HepG2 (cell line): ENCODE measurements around the gene PLEKHG5. TPM values are rescaled to one million over a fixed set of nuclear protein-coding genes. Genes with fewer than 3 reads are reported as not detected.
A peak's percentile ranks its signal among the peaks of the same experiment; 100 is the strongest.

Source experiments
- GATAD2A ChIP-seq: IDR thresholded peaks from 2 replicates; pipeline ENCODE4 v1.6.1; 2016
- HOXA5 ChIP-seq: sonication (generic); formaldehyde crosslinking; IDR thresholded peaks from 2 replicates; pipeline ENCODE4 v1.4.0; 2020; ENCODE audit warnings: missing genetic modification reagents
- KDM6A ChIP-seq: IDR thresholded peaks from 2 replicates; pipeline ENCODE4 v1.6.1; 2016; ENCODE audit warnings: low read depth
- KLF12 ChIP-seq: sonication (generic); formaldehyde crosslinking; IDR thresholded peaks from 2 replicates; pipeline ENCODE4 v1.4.0; 2020; ENCODE audit warnings: missing genetic modification reagents, borderline replicate concordance
- LCORL ChIP-seq, 2 experiments: fragments of 450-650 bp in 1 of 2; sonication (generic) in 1 of 2; formaldehyde crosslinking in 1 of 2; IDR thresholded peaks; 2 replicates each; pipeline versions ENCODE4 v1.5.0 to v1.6.1; 2017 to 2020; ENCODE audit warnings: antibody characterized with exemption in 1 of 2, missing genetic modification reagents in 1 of 2
- MIER3 ChIP-seq: IDR thresholded peaks from 2 replicates; pipeline ENCODE4 v1.6.1; 2016; ENCODE audit warnings: missing compliant biosample characterization, borderline replicate concordance
- NCOA5 ChIP-seq: sonication (generic); formaldehyde crosslinking; IDR thresholded peaks from 2 replicates; pipeline ENCODE4 v1.4.0; 2020; ENCODE audit warnings: missing genetic modification reagents
- NFE2 ChIP-seq: sonication (generic); formaldehyde crosslinking; IDR thresholded peaks from 2 replicates; pipeline ENCODE4 v1.4.0; 2020; ENCODE audit warnings: missing genetic modification reagents
- NONO ChIP-seq, 2 experiments: fragments of 450-650 bp in 1 of 2; sonication (generic) in 1 of 2; formaldehyde crosslinking in 1 of 2; IDR thresholded peaks in 1 of 2; conservative IDR thresholded peaks in 1 of 2; 2 replicates each; pipeline versions ENCODE4 v1.6.1 to v1.8.0; 2017 to 2022; ENCODE audit warnings: mild to moderate bottlenecking in 1 of 2, missing genetic modification reagents in 1 of 2, moderate library complexity in 1 of 2
- RFXAP ChIP-seq: sonication (generic); formaldehyde crosslinking; IDR thresholded peaks from 2 replicates; pipeline ENCODE4 v1.4.0; 2020; ENCODE audit warnings: missing genetic modification reagents, borderline replicate concordance
- SPEN ChIP-seq: sonication (generic); formaldehyde crosslinking; IDR thresholded peaks from 2 replicates; pipeline ENCODE4 v1.5.1; 2020; ENCODE audit warnings: low read depth, mild to moderate bottlenecking, missing genetic modification reagents
- TP53 ChIP-seq: sonication (generic); formaldehyde crosslinking; conservative IDR thresholded peaks from 2 replicates; pipeline ENCODE4 v1.4.0; 2020; ENCODE audit warnings: missing genetic modification reagents
- ZNF468 ChIP-seq: sonication (generic); formaldehyde crosslinking; IDR thresholded peaks from 2 replicates; pipeline ENCODE4 v1.8.0; 2022; ENCODE audit warnings: mild to moderate bottlenecking, moderate library complexity, missing genetic modification reagents
- ZNF598 ChIP-seq: sonication (generic); formaldehyde crosslinking; IDR thresholded peaks from 2 replicates; pipeline ENCODE4 v1.5.1; 2020; ENCODE audit warnings: mild to moderate bottlenecking, missing genetic modification reagents, borderline replicate concordance
- ZNF607 ChIP-seq: sonication (generic); formaldehyde crosslinking; IDR thresholded peaks from 2 replicates; pipeline ENCODE4 v1.5.1; 2020; ENCODE audit warnings: missing genetic modification reagents, mild to moderate bottlenecking, borderline replicate concordance
- ZNF761 ChIP-seq: sonication (generic); formaldehyde crosslinking; conservative IDR thresholded peaks from 2 replicates; pipeline ENCODE4 v1.4.0; 2020; ENCODE audit warnings: mild to moderate bottlenecking, missing genetic modification reagents
- polyA plus RNA-seq, 8 experiments: library from polyadenylated mRNA; depleted of rRNA in 3 of 8; stranded (reverse) in 7 of 8; unstranded in 1 of 8; fragments of >200 nt; fragmentation: Illumina TruSeq in 4 of 8; extraction: Trizol in 4 of 8; gene quantifications; 2 replicates each; pipeline versions ENCODE4 v1.2.1 to v1.2.3, GENCODE V29; 2011 to 2016; ENCODE audit warnings: low read depth in 4 of 8, missing spikeins in 1 of 8, mixed read lengths in 1 of 8; ENCODE audit not compliant: insufficient read depth in 1 of 8
- total RNA-seq, 5 experiments: library from RNA; depleted of rRNA; stranded (reverse); fragments of >200 nt; fragmentation: Illumina TruSeq; extraction: Trizol; gene quantifications; 2 replicates each; pipeline ENCODE4 v1.2.3, GENCODE V29; 2016; ENCODE audit warnings: low read depth in 1 of 5
- TF ChIP-seq, protein P1 (sequence below): sonication (generic); formaldehyde crosslinking; IDR thresholded peaks from 2 replicates; pipeline ENCODE4 v1.9.0; 2022; ENCODE audit warnings: low read depth, missing genetic modification reagents
- TF ChIP-seq, protein P2 (sequence below): sonication (generic); formaldehyde crosslinking; IDR thresholded peaks from 2 replicates; pipeline ENCODE4 v1.8.0; 2022; ENCODE audit warnings: mild to moderate bottlenecking, missing genetic modification reagents, moderate library complexity
- TF ChIP-seq, protein P3 (sequence below): sonication (generic); formaldehyde crosslinking; IDR thresholded peaks from 2 replicates; pipeline ENCODE4 v1.4.0; 2020; ENCODE audit warnings: missing genetic modification reagents, borderline replicate concordance
- TF ChIP-seq, protein P4 (sequence below): sonication (generic); IDR thresholded peaks from 2 replicates; pipeline ENCODE4 v1.6.1; 2016; ENCODE audit warnings: low read depth, borderline replicate concordance
- TF ChIP-seq, protein P5 (sequence below): sonication (generic); formaldehyde crosslinking; IDR thresholded peaks from 2 replicates; pipeline ENCODE4 v1.4.0; 2020; ENCODE audit warnings: missing genetic modification reagents

PLEKHG5 gene
- total and polyA plus RNA-seq, 2 of the 13 experiments (the other 11 are each of a cell fraction or from before 2014, with no cell fraction given) = 1.9 to 3.5 TPM

DNA sequence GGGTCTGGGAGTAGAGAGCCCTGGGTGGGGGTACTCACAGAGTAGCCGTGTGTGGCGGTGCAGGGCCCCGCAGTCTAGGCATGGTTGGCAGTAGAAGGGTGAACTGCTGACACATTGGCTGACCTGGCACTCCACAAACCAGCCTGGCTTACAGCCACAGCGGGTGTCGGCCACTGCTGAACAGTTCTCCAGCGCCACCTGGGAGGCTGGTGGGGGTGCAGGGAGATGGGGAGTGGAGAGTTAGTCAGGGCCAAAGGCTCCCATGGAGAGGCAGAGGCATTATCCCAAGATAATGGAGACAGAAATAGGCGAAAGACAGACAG is 27.0 kb downstream of the PLEKHG5 start (continued):
- TF ChIP-seq, protein P1, sequence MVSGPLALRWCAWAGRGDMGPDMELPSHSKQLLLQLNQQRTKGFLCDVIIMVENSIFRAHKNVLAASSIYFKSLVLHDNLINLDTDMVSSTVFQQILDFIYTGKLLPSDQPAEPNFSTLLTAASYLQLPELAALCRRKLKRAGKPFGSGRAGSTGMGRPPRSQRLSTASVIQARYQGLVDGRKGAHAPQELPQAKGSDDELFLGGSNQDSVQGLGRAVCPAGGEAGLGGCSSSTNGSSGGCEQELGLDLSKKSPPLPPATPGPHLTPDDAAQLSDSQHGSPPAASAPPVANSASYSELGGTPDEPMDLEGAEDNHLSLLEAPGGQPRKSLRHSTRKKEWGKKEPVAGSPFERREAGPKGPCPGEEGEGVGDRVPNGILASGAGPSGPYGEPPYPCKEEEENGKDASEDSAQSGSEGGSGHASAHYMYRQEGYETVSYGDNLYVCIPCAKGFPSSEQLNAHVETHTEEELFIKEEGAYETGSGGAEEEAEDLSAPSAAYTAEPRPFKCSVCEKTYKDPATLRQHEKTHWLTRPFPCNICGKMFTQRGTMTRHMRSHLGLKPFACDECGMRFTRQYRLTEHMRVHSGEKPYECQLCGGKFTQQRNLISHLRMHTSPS (CRISPR knock-in tag) = peak; percentile 61
- TF ChIP-seq HOXA5 (CRISPR knock-in tag) = no peak
- TF ChIP-seq ZNF598 (CRISPR knock-in tag) = no peak
- TF ChIP-seq GATAD2A = peak; percentile 43; the same call in 1 of the 2 replicates
- no peak for TF ChIP-seq SPEN (CRISPR knock-in tag)
- no peak for TF ChIP-seq KLF12 (CRISPR knock-in tag)
- no peak for TF ChIP-seq TP53
- TF ChIP-seq ZNF607 = peak; percentile 65; the same call in 1 of the 2 replicates
- TF ChIP-seq NCOA5 (CRISPR knock-in tag) = no peak
- TF ChIP-seq NONO (IDR thresholded peaks at IDR 0.05) = no peak
- 0 out of 2 replicates have a peak, but pooled peaks have one; percentile 37 for TF ChIP-seq NONO (CRISPR knock-in tag; conservative IDR thresholded peaks at IDR 0.05)
- TF ChIP-seq RFXAP (CRISPR knock-in tag) = no peak
- no peak for TF ChIP-seq ZNF468 (CRISPR knock-in tag)
- TF ChIP-seq ZNF761 (CRISPR knock-in tag) = no peak
- TF ChIP-seq MIER3 (CRISPR knock-in tag) = peak; percentile 33; the same call in 1 of the 2 replicates
- TF ChIP-seq, protein P2, sequence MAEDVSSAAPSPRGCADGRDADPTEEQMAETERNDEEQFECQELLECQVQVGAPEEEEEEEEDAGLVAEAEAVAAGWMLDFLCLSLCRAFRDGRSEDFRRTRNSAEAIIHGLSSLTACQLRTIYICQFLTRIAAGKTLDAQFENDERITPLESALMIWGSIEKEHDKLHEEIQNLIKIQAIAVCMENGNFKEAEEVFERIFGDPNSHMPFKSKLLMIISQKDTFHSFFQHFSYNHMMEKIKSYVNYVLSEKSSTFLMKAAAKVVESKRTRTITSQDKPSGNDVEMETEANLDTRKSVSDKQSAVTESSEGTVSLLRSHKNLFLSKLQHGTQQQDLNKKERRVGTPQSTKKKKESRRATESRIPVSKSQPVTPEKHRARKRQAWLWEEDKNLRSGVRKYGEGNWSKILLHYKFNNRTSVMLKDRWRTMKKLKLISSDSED (CRISPR knock-in tag) = 0 out of 2 replicates have a peak, but pooled peaks have one; percentile 46
- TF ChIP-seq, protein P3, sequence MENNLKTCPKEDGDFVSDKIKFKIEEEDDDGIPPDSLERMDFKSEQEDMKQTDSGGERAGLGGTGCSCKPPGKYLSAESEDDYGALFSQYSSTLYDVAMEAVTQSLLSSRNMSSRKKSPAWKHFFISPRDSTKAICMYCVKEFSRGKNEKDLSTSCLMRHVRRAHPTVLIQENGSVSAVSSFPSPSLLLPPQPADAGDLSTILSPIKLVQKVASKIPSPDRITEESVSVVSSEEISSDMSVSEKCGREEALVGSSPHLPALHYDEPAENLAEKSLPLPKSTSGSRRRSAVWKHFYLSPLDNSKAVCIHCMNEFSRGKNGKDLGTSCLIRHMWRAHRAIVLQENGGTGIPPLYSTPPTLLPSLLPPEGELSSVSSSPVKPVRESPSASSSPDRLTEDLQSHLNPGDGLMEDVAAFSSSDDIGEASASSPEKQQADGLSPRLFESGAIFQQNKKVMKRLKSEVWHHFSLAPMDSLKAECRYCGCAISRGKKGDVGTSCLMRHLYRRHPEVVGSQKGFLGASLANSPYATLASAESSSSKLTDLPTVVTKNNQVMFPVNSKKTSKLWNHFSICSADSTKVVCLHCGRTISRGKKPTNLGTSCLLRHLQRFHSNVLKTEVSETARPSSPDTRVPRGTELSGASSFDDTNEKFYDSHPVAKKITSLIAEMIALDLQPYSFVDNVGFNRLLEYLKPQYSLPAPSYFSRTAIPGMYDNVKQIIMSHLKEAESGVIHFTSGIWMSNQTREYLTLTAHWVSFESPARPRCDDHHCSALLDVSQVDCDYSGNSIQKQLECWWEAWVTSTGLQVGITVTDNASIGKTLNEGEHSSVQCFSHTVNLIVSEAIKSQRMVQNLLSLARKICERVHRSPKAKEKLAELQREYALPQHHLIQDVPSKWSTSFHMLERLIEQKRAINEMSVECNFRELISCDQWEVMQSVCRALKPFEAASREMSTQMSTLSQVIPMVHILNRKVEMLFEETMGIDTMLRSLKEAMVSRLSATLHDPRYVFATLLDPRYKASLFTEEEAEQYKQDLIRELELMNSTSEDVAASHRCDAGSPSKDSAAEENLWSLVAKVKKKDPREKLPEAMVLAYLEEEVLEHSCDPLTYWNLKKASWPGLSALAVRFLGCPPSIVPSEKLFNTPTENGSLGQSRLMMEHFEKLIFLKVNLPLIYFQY = no peak
- TF ChIP-seq, protein P4, sequence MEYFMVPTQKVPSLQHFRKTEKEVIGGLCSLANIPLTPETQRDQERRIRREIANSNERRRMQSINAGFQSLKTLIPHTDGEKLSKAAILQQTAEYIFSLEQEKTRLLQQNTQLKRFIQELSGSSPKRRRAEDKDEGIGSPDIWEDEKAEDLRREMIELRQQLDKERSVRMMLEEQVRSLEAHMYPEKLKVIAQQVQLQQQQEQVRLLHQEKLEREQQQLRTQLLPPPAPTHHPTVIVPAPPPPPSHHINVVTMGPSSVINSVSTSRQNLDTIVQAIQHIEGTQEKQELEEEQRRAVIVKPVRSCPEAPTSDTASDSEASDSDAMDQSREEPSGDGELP = no peak
- TF ChIP-seq LCORL (IDR thresholded peaks at IDR 0.05) = no peak
- TF ChIP-seq LCORL (CRISPR knock-in tag; IDR thresholded peaks at IDR 0.05) = 0 out of 2 replicates have a peak, but pooled peaks have one; percentile 19
- no peak for TF ChIP-seq KDM6A (CRISPR knock-in tag)
- no peak for TF ChIP-seq NFE2 (CRISPR knock-in tag)
- TF ChIP-seq, protein P5, sequence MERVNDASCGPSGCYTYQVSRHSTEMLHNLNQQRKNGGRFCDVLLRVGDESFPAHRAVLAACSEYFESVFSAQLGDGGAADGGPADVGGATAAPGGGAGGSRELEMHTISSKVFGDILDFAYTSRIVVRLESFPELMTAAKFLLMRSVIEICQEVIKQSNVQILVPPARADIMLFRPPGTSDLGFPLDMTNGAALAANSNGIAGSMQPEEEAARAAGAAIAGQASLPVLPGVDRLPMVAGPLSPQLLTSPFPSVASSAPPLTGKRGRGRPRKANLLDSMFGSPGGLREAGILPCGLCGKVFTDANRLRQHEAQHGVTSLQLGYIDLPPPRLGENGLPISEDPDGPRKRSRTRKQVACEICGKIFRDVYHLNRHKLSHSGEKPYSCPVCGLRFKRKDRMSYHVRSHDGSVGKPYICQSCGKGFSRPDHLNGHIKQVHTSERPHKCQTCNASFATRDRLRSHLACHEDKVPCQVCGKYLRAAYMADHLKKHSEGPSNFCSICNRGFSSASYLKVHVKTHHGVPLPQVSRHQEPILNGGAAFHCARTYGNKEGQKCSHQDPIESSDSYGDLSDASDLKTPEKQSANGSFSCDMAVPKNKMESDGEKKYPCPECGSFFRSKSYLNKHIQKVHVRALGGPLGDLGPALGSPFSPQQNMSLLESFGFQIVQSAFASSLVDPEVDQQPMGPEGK (CRISPR knock-in tag) = peak; percentile 57
